Activated CD4-positive, alpha-beta T cell treated with anti-CD3 and anti-CD28 coated beads, Interleukin-2, Interleukin-6, amounts not matched to agents 100 ng/mL and 50 ng/mL, durations not matched to agents 16 hours and 8 hours (primary cell): ENCODE results near the gene ZNF776.
A peak's percentile ranks its signal among the peaks of the same experiment; 100 is the strongest.
"Not testable (repeated sequence)": the region's sequence is repeated elsewhere in the genome, so short reads cannot be mapped to it uniquely, and the experiment has no call there.

Experiments used
- DNase-seq: peaks from one replicate; pipeline ENCODE4 v3.0.0-alpha.2; 2020

The ZNF776 gene

DNA sequence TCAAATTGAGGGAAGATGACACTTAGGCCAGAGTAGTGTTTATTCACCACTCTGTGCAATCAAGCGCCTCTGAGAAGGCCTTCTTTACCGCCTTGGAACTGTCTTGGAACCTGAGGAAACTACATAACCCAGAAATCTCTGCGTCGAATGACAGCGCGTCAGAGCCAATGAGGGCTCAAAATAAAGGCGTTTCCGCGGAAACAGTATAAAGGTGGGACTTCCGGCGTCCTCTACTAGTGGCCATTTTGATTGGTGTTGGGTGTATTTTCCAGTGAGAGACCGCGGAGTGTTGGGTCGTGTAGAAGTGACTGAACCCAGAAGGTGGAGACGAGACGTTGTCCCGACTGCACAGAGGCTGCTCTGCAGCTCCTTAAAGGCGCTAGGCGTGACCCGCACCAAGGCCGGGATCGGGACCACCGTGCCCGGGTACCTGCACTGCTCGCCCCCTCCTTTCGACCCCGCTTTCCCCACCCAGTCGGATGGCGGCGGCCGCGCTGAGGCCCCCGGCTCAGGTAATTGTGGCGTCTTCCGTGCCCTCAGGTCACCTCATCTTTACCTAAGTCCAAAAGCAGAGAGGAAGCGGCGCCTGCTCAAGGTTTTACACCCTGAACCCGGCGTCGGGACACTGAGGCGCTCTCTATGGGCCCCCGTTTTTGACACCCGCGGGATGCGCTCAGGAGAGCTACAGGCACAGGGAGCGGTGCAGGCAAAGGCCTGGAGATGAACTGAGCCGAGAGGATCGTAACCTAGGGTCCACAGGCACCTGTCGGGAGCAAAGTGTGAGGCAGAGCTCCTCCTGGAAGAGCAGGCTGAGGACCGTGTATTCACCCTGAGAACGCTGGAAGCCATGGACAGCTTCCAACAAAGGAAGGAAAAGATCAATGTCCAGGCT is at the start of gene ZNF776:
Gene ZNF776, plus strand, starts transcription at position 236 of the 892 bp plus-strand sequence. Its CDS starts 244 bp downstream, at position 480.
- peak; percentile 92 for DNase-seq

DNA sequence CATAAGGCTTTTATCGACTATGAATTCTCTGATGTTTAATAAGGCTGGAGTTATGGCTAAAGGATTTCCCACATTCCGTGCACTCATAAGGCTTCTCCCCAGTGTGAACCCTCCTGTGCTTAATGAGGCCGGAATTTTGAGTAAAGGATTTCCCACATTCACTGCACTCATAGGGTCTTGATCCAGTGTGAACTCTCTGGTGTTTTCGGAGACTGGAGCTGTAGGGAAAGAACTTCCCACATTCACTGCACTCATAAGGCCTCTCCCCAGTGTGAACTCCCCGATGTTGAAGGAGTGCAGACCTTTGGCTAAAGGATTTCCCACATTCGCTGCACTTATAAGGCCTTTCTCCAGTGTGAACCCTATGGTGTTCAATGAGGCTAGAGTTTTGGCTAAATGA is 45.0 kb upstream of the ZNF776 start:
- DNase-seq, result no peak

DNA sequence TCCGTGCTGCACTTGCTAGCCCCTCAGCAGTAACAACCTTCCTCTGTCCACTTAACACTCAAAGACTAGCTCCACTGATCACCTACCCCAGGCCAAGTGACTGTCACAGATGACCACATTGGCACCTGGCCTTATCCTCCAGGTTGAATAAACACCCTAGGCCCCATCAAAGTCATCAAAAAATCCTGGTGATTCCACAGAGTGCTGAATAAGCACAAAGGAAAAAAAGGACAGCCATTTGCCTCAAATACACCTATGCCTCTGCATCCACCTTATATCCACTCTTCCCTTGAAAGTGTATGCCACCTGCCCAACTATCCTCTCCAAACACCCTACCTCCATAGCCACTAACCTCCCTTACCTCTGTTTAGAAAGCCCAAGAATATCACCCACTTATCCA is 40.3 kb upstream of the ZNF776 start:
- DNase-seq, result no peak

DNA sequence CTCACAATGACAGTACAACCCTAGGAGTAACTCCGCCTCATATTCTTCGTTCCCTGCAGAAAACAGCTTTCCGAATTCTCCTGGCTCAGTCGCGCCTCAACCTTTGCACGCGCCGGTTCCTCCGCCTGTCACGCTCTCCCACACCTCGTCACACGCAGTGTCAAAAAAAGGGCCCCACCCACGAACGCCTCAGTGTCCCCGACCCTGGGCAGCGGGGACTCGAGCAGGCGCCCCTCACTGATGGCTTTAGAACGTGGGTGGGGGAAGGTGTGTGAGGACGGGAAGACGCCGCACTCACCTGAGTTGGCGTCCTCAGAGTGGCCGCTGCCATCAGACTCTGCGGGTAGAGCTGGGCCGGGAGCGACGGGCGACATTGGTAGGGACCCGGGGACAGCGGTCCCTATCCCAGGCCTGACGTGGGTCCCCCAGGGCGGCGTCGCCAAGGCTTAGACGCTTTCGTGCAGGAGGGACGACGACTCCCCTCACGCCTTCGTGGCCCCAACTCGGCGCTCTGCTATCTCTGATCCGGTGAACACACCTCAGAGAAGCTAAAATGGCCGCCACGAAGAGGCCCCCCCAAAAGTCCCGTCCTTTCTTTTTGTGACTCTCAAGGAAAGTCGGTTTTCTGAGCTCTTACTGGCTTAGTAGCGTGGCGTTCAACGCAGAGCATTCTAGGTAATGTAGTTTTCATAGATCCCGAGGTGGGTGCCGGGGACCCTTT is 37.8 kb upstream of the ZNF776 start, which contains the start of gene ZNF154:
Gene ZNF154, minus strand, starts transcription at position 564 of the 721 bp plus-strand sequence. Its CDS starts 233 bp downstream, at position 331.
- DNase-seq, result peak; percentile 18

GRCh38 chr19:57709616-57710015 is 37.0 kb upstream of the ZNF776 start:
- no peak for DNase-seq

DNA sequence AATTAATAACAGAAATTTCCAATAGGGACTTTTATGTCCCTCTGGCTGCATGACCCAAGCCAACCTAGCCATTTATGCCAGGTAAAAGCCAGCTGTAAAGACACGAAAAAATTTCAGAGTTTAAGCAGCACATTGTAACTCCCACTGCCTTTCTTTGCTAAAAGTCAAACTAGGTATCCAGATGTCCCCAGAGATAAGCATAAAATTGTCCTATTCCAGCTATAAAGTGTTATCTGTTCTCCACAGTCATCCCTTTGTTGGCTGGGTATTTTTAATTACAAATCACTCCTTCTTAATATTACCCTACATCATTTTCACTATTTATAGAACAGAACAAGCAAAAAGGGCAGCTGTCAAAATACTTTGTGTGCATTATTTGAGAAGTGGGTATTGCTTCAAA is 34.4 kb upstream of the ZNF776 start:
- DNase-seq, result no peak

DNA sequence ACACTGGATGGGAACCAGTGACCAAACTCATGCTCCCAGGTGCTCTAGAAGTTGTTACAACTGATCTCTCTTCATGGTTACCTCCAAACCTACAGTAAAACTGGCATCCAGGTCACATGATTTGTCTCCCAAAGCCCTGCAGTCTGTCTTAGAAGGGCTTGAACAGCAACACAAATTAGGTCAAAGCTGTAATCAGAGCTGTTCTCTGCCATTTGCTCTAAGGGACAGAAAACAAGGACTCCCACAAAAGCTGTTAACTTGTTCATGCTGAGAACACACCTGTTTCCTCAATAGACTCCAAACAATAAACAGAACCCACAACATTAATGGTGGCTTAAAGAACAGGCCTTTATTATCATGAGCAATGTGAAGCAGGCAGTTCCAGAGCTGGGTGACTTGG is 27.2 kb upstream of the ZNF776 start:
- DNase-seq, result no peak

- no peak for DNase-seq
These were observed 26.6 kb upstream of the ZNF776 start for GRCh38 chr19:57719901-57720519.

DNA sequence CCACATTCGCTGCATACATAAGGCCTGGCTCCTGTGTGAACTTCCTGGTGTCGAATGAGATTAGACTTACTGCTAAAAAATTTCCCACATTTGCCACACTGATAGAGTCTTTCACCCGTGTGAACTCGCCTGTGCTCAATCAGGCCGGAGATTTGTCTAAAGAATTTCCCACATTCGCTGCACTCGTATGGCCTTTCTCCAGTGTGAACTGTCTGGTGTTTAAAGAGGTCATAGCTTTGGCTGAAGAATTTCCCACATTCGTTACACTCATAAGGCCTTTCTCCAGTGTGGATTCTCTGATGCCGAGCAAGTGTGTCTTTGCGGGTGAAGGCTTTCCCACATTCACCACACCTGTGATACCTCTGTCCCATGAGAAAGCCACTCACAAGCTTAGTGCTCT is 25.7 kb upstream of the ZNF776 start:
- DNase-seq, result no peak

GRCh38 chr19:57738320-57738719 is 8.3 kb upstream of the ZNF776 start:
- peak; percentile 23 for DNase-seq

- DNase-seq, result not testable (repeated sequence)
These were observed 7.8 kb upstream of the ZNF776 start for GRCh38 chr19:57738770-57739169.

DNA sequence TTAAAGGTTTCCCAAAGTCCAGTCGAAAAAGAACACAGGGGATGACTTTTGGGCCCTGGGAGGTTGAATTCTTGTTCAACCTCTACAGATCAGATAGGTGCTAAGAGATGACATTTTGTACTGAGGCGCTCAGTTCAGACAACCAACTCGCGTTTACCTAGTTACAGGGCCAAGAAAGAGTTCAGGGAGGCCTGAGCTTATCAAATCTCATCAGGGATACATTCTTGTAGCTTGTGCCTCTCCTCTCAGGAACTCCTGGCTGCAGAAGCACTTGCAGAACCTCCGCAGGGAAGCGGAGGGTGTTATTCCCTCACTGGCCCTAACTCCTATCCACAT is 825 bp downstream of the ZNF776 start:
- no peak for DNase-seq

DNA sequence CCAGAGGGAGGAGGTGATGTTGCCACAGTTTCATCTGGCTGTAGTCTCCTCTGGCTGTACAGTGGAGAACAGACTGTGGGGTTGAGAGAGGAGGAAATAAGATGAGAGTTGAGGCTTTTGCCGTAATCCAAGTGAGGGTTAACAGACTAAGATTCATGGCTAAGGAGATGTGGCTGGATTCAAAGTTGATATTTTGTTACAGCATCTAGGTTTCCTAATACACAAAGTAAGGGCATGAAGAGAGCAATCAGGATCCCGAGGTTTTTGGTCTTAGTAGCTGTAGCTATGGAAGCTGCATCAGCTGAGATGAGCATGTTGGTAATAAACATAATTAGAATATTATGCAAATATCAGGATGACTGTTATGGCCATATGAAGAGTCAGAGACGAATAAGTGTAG is 1.4 kb downstream of the ZNF776 start:
- DNase-seq, result no peak

- DNase-seq, result no peak
These were observed 7.6 kb downstream of the ZNF776 start for GRCh38 chr19:57754091-57754673.

GRCh38 chr19:57755031-57755430 is 8.4 kb downstream of the ZNF776 start:
- no peak for DNase-seq

GRCh38 chr19:57757941-57758340 is 11.3 kb downstream of the ZNF776 start:
- DNase-seq, result no peak

- DNase-seq, result no peak
These were observed 12.5 kb downstream of the ZNF776 start for GRCh38 chr19:57759096-57759495.

- DNase-seq, result peak; percentile 94
These were observed 22.9 kb downstream of the ZNF776 start, which contains the start of gene ZNF586 for GRCh38 chr19:57769345-57770131. Gene ZNF586, plus strand, starts transcription at chr19:57769676. Its CDS starts 167 bp downstream, at chr19:57769843.

DNA sequence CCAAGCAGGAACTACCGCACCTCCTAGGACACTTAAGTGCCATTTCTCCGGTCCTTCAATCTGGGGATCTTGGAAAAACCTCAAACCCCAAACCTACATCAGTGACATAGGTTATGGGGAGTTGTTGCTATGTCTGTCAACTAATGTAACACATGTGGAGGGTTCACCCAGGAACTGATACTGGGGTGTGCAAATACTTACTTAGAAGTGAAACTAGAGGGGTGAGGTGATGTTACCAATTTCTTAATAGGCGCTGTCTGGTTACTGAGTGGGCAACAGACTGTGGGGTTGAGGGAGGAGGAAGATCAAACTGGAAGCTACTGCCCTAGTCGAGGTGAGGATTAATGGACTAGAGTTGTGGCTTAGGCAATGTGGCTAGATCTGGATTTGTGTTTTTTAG is 24.8 kb downstream of the ZNF776 start:
- no peak for DNase-seq

GRCh38 chr19:57773488-57773887 is 26.9 kb downstream of the ZNF776 start:
- DNase-seq, result no peak

DNA sequence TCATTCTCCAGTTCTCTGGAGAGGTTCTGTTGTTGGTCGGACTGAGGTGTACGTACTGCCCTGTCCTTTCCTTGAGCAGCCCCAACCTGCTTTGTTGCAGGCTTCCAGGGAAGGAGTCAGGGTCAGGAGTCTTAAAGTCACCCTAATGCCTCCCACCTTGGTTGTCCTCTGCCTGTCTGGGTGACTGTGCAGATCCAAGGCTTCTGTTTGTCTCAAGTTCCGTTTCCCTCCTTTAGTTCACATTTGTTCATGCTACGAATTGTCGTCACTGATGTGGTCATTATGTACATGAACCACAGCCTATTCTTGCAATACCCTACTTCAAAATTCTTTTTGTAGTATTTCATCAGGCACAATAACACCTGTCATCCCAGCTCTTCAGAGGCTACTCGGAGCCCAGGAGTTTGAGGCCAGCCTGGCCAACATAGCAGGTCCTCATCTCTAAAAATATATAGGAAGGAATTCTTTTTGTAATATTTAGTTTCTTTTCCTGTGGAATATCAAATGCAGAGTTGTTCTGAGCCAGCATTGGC is 30.2 kb downstream of the ZNF776 start:
- no peak for DNase-seq

DNA sequence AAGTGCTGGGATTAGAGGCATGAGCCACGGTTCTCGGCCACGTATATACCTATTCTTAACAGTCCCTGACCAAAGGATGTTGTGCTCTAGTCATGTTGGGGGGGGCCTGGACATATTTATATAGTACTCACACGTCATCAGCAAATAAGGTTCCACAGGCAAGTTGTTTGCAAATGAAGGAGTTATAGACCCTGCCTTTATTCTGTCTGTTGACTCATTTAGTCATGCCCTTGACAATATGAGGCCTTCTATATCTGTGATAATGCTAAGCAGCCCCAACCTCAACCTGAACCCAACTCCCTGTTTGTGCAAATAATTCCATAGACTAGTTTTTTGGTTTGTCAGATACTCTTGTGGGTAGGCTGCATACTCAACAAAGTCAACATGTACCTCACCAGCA is 31.7 kb downstream of the ZNF776 start:
- DNase-seq, result no peak
